ENCODE data around the gene CLCN5. TPM values are rescaled to one million over a fixed set of nuclear protein-coding genes. Genes with fewer than 3 reads are reported as not detected.

The CLCN5 gene
- total and polyA plus RNA-seq, 10 of the 15 experiments (the other 5 are each of a cell fraction or from before 2014, with no cell fraction given), result 0.33 to 3.8 (median 2.6) TPM

GRCh38 chrX:49949961-49950360, 27.6 kb downstream of the CLCN5 start:
- no peaks in the 10 kb centered on the region; the same call in 2 of the 3 replicates for H3K9me3 ChIP-seq (replicated peaks; ENCODE audit: control insufficient read depth, insufficient read depth, low read length)
- H3K27me3 ChIP-seq (replicated peaks in 1 of 2; ENCODE audit: control insufficient read depth in 2 of 2, insufficient read depth in 2 of 2, low read length in 1 of 2), result no peaks in the 10 kb centered on the region
- no peak overlapping the region for H2AFZ ChIP-seq (ENCODE audit: control insufficient read depth, low read depth, low read length)
- ChIA-PET POLR2A (no interaction called here), CTCF (interaction anchor here (2.4 kb wide), 1 partner anchor 30 kb away, joined by 7 read pairs; no protein-coding TSS in a partner anchor), RAD21 (ENCODE audit: unreplicated experiment) (no interaction called here), SMC1A (ENCODE audit: uncharacterized antibody, unreplicated experiment) (no interaction called here)
- no peak overlapping the region for H3K4me3 ChIP-seq
- H4K20me1 ChIP-seq (ENCODE audit: control insufficient read depth, insufficient read depth), result no peaks in the 10 kb centered on the region
- ATAC-seq, result no peak
- H3K36me3 ChIP-seq (ENCODE audit: control insufficient read depth in 2 of 2, insufficient read depth in 2 of 2, low read length in 1 of 2), result no peaks in the 10 kb centered on the region
- BruUV-seq (replicated peaks), result no TSS peak
- no peak overlapping the region for H3K4me2 ChIP-seq (ENCODE audit: control insufficient read depth, insufficient read depth)
- intact Hi-C loops (cut with micrococcal nuclease; ENCODE audit: unreplicated experiment) (no loop called here), in situ Hi-C loops (cut with MboI) (no loop called here)
- 0% methylated on average over 1 of the region's 1 CpG for WGBS (ENCODE audit: insufficient coverage, insufficient replicate concordance, low lambda C conversion rate, missing lambda C conversion rate)
- H3K79me2 ChIP-seq (ENCODE audit: control insufficient read depth, insufficient read depth, low read length), result no peaks in the 10 kb centered on the region
- no peak for TF ChIP-seq SREBF2 (IDR thresholded peaks at IDR 0.05; ENCODE audit: low read length)
- no peak for TF ChIP-seq POLR2A (IDR thresholded peaks at IDR 0.05; ENCODE audit: low read depth, low read length)
- TF ChIP-seq ZNF274 (IDR thresholded peaks at IDR 0.05; ENCODE audit: insufficient read depth, insufficient read length), result no peak
- TF ChIP-seq WRNIP1 (IDR thresholded peaks at IDR 0.05; ENCODE audit: borderline replicate concordance, low read depth, low read length), result no peak
- no peak for TF ChIP-seq PRDM15 (CRISPR knock-in tag; IDR thresholded peaks at IDR 0.05)
- no peak for TF ChIP-seq BRCA1 (IDR thresholded peaks at IDR 0.05; ENCODE audit: low read depth, low read length)
- no peak for TF ChIP-seq FOXK2 (IDR thresholded peaks at IDR 0.05)
- TF ChIP-seq, protein P1, sequence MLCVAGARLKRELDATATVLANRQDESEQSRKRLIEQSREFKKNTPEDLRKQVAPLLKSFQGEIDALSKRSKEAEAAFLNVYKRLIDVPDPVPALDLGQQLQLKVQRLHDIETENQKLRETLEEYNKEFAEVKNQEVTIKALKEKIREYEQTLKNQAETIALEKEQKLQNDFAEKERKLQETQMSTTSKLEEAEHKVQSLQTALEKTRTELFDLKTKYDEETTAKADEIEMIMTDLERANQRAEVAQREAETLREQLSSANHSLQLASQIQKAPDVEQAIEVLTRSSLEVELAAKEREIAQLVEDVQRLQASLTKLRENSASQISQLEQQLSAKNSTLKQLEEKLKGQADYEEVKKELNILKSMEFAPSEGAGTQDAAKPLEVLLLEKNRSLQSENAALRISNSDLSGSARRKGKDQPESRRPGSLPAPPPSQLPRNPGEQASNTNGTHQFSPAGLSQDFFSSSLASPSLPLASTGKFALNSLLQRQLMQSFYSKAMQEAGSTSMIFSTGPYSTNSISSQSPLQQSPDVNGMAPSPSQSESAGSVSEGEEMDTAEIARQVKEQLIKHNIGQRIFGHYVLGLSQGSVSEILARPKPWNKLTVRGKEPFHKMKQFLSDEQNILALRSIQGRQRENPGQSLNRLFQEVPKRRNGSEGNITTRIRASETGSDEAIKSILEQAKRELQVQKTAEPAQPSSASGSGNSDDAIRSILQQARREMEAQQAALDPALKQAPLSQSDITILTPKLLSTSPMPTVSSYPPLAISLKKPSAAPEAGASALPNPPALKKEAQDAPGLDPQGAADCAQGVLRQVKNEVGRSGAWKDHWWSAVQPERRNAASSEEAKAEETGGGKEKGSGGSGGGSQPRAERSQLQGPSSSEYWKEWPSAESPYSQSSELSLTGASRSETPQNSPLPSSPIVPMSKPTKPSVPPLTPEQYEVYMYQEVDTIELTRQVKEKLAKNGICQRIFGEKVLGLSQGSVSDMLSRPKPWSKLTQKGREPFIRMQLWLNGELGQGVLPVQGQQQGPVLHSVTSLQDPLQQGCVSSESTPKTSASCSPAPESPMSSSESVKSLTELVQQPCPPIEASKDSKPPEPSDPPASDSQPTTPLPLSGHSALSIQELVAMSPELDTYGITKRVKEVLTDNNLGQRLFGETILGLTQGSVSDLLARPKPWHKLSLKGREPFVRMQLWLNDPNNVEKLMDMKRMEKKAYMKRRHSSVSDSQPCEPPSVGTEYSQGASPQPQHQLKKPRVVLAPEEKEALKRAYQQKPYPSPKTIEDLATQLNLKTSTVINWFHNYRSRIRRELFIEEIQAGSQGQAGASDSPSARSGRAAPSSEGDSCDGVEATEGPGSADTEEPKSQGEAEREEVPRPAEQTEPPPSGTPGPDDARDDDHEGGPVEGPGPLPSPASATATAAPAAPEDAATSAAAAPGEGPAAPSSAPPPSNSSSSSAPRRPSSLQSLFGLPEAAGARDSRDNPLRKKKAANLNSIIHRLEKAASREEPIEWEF (IDR thresholded peaks at IDR 0.05; ENCODE audit: insufficient replicate concordance, low read depth, low read length), result no peak
- TF ChIP-seq NFXL1 (IDR thresholded peaks at IDR 0.05; ENCODE audit: borderline replicate concordance), result no peak
- TF ChIP-seq BMI1 (IDR thresholded peaks at IDR 0.05; ENCODE audit: borderline replicate concordance), result no peak
- TF ChIP-seq NFYA (IDR thresholded peaks at IDR 0.05; ENCODE audit: borderline replicate concordance, low read depth, low read length), result no peak
- TF ChIP-seq, protein P2, sequence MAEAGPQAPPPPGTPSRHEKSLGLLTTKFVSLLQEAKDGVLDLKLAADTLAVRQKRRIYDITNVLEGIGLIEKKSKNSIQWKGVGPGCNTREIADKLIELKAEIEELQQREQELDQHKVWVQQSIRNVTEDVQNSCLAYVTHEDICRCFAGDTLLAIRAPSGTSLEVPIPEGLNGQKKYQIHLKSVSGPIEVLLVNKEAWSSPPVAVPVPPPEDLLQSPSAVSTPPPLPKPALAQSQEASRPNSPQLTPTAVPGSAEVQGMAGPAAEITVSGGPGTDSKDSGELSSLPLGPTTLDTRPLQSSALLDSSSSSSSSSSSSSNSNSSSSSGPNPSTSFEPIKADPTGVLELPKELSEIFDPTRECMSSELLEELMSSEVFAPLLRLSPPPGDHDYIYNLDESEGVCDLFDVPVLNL (IDR thresholded peaks at IDR 0.05; ENCODE audit: low read depth, low read length), result no peak
- TF ChIP-seq JUND (IDR thresholded peaks at IDR 0.05; ENCODE audit: low read depth, low read length), result no peak
- no peak for TF ChIP-seq ZZZ3 (IDR thresholded peaks at IDR 0.05; ENCODE audit: control insufficient read depth, insufficient read length, low read depth)
- TF ChIP-seq TARDBP (IDR thresholded peaks at IDR 0.05; ENCODE audit: borderline replicate concordance), result no peak
- DNase-seq (ENCODE audit: low read depth, low spot score), result no peak
- FAIRE-seq, result no peak
- no peak overlapping the region for H3K9ac ChIP-seq (ENCODE audit: control insufficient read depth, insufficient read depth, low read length)
- no peak overlapping the region for H3K27ac ChIP-seq (ENCODE audit: control insufficient read depth, insufficient read depth)
- no peaks in the 10 kb centered on the region; the same call in 1 of the 2 replicates for H3K4me1 ChIP-seq (ENCODE audit: control insufficient read depth, insufficient read depth, low read length)
